Esophagus muscularis mucosa (tissue), 4 donors: ENCODE measurements around the gene FZD7.

ENCODE experiments used
- EP300 ChIP-seq: sonication (generic); formaldehyde crosslinking; IDR thresholded peaks from one replicate; pipeline ENCODE4 v1.6.1; 2017; ENCODE audit warnings: antibody characterized with exemption
- POLR2A ChIP-seq: fragments of 450-650 bp; IDR thresholded peaks from one replicate; pipeline ENCODE4 v1.6.1; 2017; ENCODE audit warnings: antibody characterized with exemption, moderate library complexity, mild to moderate bottlenecking, low read depth
- POLR2AphosphoS5 ChIP-seq, 2 donors: sonication (generic); formaldehyde crosslinking; IDR thresholded peaks; one replicate each; pipeline ENCODE4 v1.6.1; 2017; ENCODE audit warnings: antibody characterized with exemption in 2 of 2
- TF ChIP-seq, protein P1 (sequence below), 3 experiments: fragments of 200-600 bp in 2 of 3; fragments of 450-650 bp in 1 of 3; sonication (generic) in 2 of 3; IDR thresholded peaks; one replicate each; pipeline ENCODE4 v1.5.1; 2017 to 2019; ENCODE audit warnings: antibody characterized with exemption in 3 of 3, mild to moderate bottlenecking in 2 of 3, moderate library complexity in 1 of 3

DNA sequence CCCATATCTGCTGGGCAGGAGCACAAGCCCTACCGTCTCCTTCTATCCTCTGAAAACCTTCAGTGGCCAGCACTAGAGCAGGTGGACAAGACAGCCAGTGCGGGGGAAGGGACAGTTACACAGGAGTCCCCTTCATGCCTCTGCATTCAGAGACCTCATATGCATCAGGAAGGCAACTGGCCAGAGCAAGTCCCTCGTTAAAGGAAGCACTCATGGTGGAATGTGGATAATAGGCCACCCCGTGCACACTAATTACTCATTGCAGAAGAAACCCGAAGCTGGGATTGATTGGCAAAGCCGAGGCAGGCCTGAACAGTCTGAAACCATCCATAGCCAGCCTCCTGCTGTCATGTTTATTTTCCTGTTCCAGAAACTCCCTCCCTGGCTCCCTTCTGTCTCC is 50.6 kb downstream of the FZD7 start:
- TF ChIP-seq POLR2A (no peak), POLR2AphosphoS5 (IDR thresholded peaks at IDR 0.05) (no peak), EP300 (no peak)
- TF ChIP-seq, protein P1, sequence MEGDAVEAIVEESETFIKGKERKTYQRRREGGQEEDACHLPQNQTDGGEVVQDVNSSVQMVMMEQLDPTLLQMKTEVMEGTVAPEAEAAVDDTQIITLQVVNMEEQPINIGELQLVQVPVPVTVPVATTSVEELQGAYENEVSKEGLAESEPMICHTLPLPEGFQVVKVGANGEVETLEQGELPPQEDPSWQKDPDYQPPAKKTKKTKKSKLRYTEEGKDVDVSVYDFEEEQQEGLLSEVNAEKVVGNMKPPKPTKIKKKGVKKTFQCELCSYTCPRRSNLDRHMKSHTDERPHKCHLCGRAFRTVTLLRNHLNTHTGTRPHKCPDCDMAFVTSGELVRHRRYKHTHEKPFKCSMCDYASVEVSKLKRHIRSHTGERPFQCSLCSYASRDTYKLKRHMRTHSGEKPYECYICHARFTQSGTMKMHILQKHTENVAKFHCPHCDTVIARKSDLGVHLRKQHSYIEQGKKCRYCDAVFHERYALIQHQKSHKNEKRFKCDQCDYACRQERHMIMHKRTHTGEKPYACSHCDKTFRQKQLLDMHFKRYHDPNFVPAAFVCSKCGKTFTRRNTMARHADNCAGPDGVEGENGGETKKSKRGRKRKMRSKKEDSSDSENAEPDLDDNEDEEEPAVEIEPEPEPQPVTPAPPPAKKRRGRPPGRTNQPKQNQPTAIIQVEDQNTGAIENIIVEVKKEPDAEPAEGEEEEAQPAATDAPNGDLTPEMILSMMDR (IDR thresholded peaks at IDR 0.05), result no peak
